HG03442 (cell line): ENCODE data around the gene DHCR24.
A peak's percentile ranks its signal among the peaks of the same experiment; 100 is the strongest.

Experiments used
- ATAC-seq: cut with Tn5 transposase; IDR thresholded peaks from one replicate; pipeline ENCODE4 v1.9.1; 2021; ENCODE audit warnings: mild to moderate bottlenecking, moderate library complexity; ENCODE audit not compliant: unreplicated experiment

The DHCR24 gene

GRCh38 chr1:54818461-54819194, 68.4 kb downstream of the DHCR24 start:
- no peak for ATAC-seq

GRCh38 chr1:54816951-54817350, 70.0 kb downstream of the DHCR24 start:
- ATAC-seq = no peak

GRCh38 chr1:54816130-54816529, 70.9 kb downstream of the DHCR24 start:
- no peak for ATAC-seq

- ATAC-seq = no peak
These were observed 71.7 kb downstream of the DHCR24 start for GRCh38 chr1:54815086-54815876.

- no peak for ATAC-seq
These were observed 72.4 kb downstream of the DHCR24 start for GRCh38 chr1:54814571-54814970.

DNA sequence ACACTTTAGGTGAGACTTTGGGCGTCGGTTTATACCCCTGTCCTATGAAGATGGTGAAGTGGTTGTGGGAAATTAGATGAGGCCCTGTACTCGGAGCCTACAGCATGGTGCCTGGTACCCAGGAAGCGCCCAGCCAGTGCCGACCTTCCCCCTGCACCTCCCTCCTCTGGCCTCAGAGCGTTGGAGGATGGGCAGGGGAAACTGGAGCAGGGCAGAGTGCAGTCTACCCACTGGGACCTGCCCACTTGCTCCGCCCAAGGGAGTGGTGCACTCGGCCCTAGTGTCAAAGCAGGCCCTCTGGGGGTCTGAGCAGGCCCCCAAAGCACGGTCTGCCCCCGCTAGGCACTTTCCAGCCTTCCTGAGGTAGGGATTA, 72.9 kb downstream of the DHCR24 start:
- ATAC-seq = no peak

DNA sequence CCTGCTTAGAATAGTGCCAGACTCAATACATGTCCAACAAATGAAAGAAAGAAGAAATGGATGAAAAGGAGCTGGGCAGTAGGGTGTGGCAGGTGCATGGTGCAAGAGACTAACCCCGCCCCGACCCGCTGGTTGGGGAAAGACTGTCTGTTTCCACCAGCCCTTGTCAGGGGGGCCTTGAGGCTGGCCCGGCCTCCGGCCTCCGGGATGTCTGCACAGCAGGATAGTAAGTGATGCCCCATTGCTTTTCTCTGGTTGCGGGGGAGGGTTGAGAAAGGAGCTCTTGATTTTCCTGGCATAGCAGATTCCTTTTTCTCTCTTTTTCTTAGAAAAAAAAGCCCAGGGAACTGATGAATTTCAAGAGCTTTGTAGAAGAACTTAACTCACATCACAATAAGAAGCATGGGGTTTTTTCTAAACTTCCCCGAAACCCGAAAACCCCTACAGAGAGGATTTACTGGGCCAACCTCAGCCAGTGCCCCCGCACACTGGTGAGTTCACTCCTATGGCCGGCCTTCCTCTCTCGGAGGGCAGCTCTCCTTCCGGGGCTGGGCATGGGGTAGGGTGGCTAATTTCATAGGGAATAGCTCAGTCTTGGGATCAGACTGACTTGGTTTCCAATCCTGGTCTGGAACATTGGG, 73.4 kb downstream of the DHCR24 start:
- ATAC-seq = peak; percentile 27

- peak; percentile 47 for ATAC-seq
These were observed 74.1 kb downstream of the DHCR24 start for GRCh38 chr1:54812801-54813484.

DNA sequence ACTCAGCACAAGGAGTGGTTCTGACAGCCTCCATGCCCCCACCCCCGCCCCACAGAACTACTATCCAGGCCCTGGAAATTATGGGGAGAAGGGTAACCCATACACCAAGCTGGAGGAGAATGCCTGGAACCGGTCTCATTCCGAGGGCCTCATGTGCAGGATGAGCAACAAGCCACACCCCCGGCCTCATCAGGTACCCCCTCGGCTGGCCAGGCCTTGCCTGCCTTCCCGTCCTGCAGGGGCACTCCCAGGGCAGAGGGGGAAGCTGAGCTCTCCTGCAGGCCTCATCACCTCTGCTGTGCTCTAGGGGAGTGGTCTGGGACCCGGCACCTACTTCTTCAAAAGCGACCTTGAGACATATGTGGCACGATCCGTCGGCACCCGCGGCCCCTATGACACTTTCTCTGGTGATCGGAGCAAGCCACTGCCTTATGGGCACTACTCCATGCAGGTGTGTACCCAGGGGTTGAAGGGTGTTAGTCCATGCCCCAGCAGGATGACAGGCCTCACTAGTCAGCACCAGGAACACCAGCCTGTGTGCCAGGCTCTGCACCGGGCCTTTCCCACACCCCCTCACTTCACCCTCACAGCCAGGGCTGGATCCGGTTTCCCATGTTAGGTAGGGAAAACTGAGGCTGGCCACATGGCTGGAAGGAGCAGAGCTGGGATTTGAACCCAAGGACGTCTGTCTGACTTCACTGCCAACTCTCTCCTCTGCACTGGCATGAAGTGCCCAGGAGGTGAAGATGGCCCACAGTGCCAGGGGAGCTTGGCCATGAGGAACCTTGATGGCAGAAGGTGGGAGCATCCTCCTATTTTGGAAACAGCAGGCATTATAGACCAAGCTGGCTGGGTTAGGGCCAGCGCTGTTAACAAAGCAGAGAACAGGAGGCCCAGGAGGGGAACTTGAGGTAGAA, 75.0 kb downstream of the DHCR24 start:
- ATAC-seq = no peak

- no peak for ATAC-seq
These were observed 75.9 kb downstream of the DHCR24 start for GRCh38 chr1:54811066-54811465.

- ATAC-seq = peak; percentile 53
These were observed 76.6 kb downstream of the DHCR24 start for GRCh38 chr1:54810153-54810942.

GRCh38 chr1:54809496-54810074, 77.4 kb downstream of the DHCR24 start:
- no peak for ATAC-seq

GRCh38 chr1:54808443-54809207, 78.4 kb downstream of the DHCR24 start:
- ATAC-seq = no peak

DNA sequence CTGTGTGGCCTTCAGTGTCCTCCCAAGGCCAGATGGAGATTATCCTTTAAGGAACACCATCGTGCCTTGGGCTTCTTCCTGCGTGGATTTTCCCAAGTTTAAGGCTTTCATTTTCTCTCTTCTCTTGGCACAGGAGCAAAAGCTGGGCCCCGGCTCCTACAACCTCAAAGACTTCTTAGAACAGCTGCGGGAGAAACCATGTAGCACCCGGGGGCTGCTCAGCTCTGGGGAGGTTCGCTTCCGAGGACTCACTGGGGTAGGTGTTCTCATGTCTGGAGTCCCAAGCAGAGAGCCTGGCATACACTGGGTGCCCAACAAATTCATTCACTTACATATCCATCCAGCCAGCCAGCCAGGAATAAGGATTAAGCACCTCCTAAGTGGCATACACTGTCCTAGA, 79.2 kb downstream of the DHCR24 start:
- ATAC-seq = no peak

GRCh38 chr1:54806931-54807611, 79.9 kb downstream of the DHCR24 start:
- ATAC-seq = no peak

DNA sequence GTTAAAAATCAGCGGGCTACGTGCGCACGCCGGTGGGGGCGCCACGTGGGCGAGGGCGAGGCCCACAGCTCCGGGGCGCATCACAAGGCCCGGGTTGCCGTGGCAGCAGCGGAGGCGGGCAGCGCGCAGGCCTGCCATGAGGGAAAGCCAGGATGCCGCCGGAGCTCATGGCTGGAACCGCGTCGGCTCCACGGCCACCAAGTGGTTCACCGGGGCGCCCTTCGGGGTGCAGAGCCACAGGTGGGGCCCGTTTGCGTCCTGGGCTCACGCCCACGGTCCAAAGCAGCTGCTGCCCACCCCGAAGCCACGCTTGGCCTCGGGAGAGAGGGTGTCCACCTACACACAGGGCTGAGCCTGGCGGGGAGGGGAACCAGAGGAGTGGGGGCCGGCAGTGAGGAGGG, 81.0 kb downstream of the DHCR24 start:
- no peak for ATAC-seq

DNA sequence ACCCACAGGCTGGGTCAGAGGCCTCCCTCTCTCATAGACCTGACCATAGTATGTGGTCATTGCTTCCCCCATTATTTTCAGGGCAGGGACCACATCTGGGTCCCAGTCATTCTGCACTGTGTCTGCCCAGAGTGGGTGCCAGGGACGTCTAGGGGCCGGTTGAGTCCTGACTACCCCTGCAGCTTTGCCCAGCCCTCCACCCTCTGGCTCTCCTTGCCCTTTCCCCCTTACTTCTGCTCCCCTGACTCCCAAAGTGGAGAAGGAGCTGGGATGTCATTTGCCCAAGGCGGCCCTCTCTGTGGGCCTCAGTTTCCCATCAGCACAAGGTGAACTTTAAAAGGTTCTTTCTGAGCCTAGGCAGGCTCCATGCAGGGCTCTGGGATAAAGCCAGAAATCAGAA, 81.5 kb downstream of the DHCR24 start:
- no peak for ATAC-seq
